Measurements from ENCODE around the gene ANKRD33B.

GRCh38 chr5:10642367-10642766, 78.5 kb downstream of the ANKRD33B start:
- TF ChIP-seq POLR2A (IDR thresholded peaks at IDR 0.05): no peak
- no peak for TF ChIP-seq CTCF (IDR thresholded peaks at IDR 0.05 in 8 of 11, conservative IDR thresholded peaks at IDR 0.05 in 3 of 11)
